Epithelial cell of prostate (primary cell): ENCODE measurements around the gene TESK1.
"Not testable (repeated sequence)": the region's sequence is repeated elsewhere in the genome, so short reads cannot be mapped to it uniquely, and the experiment has no call there.

ENCODE experiments used
- DNase-seq: peaks from one replicate; pipeline ENCODE4 v3.0.0-alpha.2; 2011; ENCODE audit warnings: low read depth, low spot score
- H3K27ac ChIP-seq: fragments of 450-650 bp; 2 replicates; pipeline ENCODE4 v1.5.1; 2017; ENCODE audit warnings: mild to moderate bottlenecking

TESK1 gene

DNA sequence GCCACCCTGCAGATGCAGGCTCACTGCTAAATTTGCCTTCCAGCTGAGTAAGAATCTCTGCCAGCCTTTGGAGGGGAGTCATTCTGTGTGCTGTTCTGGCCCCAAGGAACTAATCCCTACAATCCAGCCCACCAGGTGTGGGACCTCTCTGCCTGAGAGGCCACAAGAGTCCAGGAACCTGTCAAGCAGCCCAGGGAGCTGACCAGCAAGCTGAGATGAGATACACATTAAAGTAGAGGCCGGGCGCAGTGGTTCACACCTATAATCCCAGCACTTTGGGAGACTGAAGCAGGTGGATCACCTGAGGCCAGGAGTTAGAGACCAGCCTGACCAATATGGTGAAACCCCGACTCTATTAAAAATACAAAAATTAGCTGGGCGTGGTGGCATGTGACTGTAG, 7.0 kb downstream of the TESK1 start:
- not testable (repeated sequence) for H3K27ac ChIP-seq, DNase-seq

DNA sequence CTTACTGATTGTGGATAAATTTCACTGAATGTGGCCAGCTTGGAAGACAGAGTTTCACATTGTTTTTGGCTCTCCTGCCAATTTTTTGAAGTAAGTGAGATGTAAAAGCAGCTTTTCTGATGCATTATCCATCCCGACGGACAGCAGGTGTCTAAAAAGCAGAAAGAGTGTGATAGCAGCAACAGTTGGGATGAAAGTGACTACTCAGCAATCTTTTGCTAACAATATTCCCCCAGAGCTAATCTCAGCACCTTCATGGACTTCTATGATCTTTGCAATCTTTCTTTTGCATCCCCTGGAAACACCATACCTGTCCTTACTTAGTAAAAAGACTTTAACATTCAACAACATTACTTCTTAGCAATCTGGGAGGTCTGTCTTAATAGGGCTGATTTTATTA, 7.8 kb downstream of the TESK1 start:
- no peak overlapping the region for H3K27ac ChIP-seq
- DNase-seq: no peak

DNA sequence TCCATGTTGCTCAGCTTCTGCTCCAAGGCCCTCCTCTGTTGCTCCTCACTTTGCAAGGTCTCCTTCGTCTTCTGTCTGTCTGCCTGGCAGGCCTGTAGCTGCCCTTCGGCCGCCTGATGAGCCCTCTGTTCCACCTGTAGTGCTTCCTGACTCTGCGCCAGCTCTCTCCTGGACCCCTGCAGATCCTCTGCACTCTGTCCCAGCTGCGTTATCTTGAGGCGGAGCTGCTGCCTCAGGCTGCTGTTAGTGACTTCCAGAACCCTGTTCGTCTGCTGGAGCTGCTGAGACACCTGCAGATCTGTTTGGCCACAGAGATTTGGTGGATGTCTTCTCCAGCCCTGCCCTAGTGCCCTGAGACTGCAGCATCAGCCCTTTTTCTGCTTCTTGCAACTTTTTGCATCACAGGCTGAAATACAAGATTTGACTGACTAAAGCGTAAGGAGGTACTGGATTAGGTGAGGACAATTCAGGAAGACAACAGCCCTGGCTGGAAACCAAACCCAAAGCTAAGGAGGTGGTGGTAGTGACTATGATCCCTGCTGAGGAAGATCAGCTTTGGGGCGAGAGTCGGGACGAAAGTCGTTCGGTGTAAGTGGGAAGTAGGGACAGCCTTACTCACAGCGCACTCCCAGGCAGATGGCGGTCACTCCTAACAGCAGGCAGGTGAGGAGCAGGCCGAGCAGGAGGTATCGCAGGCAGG, 11.1 kb downstream of the TESK1 start:
- DNase-seq: no peak
- H3K27ac ChIP-seq: no peak overlapping the region

DNA sequence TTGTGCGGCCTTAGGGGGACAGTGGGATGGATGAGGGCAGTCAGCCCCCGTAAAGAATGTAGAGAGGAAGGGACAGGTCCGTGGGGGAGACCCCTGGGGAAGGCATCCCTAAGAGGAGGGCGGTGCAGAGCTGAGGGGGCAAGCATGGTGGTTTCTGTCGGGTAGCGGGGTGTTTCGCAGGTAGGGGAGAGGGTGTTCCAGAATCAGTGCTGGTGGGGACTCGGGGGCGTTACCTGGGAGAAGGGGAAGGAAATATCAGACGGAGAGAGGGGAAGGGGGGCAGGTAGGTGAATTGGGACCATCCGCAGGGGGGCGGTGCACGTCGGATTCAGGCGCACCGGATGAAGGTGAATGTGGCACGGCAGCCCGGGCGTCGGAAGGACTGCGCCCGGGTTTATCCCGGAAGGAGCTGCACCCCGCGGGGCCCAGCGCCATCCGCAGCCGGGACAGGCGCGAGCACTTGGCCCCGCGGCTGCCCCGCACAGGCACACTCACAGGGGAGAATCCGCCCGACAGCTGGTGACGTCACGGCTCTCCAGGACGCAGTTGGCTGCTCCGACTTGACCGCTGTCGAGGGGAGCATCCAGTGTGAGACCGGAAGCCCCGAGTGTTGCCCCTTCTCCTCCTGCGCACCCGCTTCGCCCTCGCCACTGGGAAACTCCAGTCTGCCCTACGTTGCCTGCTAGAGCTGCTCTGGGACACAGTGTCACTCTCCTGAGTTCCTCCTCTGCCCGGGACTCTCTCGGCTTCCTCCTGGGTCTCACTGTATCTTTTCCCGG, 11.8 kb downstream of the TESK1 start:
- DNase-seq: no peak
- no peak overlapping the region for H3K27ac ChIP-seq

DNA sequence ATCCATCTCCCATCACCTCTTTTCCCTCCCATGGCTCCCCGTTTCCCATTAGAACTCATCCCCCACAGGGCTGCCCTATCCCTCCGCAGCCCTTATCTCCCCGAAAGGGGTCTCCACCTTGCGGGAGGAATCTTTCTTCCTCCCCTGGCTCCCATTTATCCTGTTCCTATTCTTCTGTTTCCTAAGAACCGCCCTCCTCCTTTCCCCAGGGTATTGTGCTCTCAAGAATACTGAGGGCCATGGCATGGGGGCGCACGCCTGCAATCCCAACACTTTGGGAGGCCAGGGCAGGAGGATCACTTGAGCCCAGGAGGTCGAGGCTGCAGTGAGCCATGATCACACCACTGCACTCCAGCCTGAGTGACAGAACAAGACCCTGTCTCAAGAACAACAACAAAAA, 12.5 kb downstream of the TESK1 start:
- no peak for DNase-seq
- no peak overlapping the region for H3K27ac ChIP-seq

DNA sequence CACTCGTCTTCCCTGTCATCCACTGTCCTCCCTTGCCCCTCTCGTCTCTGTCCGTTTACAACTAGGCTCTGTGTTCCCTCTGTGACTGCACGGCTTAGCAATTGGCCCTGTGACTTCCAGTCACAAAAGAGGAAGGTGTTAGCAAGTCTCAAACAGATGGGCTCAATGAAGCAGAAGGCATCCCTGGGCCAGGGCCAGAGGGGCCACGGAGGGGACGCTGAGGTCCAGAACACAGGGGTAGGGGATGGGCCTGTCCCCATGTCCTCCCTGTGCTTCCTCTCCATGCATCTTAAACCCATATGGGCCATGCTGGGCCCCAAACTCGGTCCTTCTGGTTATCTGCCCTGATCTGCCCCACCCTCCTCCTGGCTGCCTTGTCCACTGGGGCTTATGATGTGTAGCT, 13.3 kb downstream of the TESK1 start, which contains the start of gene CD72:
Gene CD72, minus strand, starts transcription at position 89 of the 403 bp plus-strand sequence. CDS start 110 bp downstream, outside the sequence.
- no peak for DNase-seq
- no peak within 1 kb of the TSS for H3K27ac ChIP-seq

DNA sequence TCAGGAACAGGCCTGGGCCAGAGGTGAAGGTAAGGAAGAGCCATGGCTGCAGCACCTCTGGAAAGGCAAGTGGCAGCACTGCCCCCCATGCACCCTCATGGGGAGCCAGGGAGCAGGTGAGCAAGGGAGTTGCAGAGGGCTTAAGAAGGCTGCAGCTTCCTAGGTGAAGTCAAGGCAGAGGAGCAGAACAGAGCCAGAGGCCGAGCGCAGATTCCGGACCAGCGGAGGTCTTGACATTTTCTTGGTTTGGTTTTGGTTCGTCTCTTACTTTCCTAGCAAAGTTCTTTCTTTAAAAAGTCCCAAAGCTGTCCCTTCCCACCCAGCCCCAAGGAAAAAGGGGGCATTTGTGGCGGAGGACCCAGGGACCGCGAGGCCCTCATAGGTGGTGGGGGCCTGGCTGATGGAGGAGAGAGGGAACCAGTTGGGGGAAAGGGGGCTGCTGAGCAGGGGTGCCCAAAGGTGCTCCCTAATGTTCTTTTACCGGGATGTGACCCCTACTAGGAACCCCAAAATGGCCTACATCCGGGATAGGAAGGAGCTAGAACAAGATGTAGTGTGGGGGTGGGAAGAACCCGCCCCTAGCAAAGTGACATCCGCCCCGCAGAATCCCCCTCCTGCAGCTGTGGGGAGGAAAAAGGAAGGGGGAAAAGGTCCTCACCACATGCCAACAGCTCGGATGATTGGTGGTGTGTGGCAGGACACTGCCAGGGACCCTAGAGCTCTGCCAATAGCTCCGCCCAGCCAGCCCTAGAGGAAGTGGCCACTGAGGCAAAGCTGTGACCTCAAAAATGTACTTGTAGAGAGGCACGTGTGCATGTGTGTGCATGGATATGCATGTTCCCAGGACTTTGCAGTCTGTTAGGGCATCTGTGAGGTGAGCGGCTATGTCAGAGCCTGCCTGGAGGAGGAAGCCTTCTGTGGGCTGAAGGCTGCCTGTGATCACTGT, 14.1 kb downstream of the TESK1 start:
- no peak overlapping the region for H3K27ac ChIP-seq
- DNase-seq: no peak

DNA sequence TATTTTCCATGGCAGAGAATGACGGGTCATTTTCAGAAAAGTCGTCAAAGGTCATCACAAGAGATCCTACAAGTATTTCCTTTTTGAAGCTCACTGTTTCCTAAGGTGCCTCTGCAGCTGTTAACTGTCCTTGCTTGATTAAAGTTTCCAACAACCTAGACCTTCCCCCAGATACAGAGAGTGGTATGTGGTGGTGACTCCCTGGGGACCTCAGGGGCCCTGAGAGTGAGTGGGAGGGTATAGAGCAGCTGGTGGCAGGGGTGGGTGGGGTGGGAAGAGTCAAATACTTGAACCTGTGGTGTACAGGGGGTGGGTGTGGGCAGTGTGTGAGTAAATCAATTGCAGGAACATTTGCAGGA, 14.7 kb downstream of the TESK1 start:
- no peak for DNase-seq
- H3K27ac ChIP-seq: no peak overlapping the region

DNA sequence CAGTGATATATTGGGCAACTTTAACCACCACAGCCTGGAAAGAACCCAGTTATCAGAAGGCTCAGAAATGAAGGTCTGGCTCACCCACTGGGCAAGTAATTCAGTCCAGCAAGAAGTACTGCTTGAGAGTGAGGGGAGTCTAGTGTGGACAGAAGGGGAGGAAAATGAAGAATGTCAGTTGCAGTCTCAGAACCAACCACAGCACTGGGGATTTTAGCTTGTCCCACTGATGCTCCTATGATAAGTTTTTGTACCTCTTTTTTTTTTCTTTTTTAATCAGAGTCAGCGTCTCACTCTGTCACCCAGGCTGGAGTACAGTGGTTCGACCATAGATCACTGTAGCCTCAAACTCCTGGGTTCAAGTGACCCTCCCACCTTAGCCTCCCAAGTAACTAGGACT, 22.5 kb downstream of the TESK1 start:
- DNase-seq: no peak
- H3K27ac ChIP-seq: no peak overlapping the region

DNA sequence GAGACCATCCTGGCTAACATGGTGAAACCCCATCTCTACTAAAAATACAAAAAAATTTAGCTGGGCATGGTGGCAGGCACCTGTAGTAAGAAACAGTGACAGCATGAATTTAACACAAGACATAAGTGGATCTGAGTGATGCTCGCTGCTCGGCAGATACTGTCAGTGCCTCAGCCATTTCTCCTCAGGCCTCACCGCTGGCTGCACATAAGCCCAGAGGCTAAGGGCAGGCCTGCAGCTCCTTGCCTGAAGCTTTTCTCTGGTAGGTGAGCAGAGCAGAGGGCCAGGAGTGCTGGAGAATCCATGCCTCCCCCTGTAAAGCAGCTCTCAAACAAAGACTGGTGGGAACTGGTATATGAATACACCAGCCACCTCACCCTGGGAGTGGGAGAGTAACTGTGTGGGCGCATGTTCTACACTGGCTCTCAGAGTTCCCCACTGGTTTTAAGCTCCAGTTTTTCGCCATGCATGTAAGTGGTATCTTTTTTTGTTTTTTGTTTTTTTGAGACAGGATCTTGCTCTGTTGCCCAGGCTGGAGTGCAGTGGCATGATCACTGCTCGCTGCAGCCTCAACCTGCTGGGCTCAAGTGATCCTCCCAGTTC, 23.4 kb downstream of the TESK1 start:
- no peak overlapping the region for H3K27ac ChIP-seq

DNA sequence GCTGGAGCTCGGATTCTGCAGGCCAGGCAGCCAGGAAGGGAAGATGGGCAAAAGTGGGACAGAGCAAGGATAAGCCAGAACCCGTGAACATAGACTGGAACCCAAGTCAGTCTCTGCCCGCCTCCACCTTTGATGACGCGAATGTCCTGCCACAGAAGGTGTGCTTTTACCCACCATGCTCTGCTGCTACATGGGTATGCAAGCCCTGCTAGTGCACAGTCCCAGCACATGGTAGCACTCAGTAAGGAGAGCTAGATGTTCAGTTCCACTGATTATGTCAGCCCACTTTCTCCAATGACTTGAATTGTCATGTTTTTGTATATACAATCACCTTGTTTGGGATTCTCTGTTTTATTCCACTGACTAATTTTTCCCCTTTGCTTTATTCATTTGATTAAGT, 24.5 kb downstream of the TESK1 start:
- H3K27ac ChIP-seq: no peak overlapping the region

More for the DNA sequence above, 23.4 kb downstream of the TESK1 start:
- DNase-seq: no peak

DNA sequence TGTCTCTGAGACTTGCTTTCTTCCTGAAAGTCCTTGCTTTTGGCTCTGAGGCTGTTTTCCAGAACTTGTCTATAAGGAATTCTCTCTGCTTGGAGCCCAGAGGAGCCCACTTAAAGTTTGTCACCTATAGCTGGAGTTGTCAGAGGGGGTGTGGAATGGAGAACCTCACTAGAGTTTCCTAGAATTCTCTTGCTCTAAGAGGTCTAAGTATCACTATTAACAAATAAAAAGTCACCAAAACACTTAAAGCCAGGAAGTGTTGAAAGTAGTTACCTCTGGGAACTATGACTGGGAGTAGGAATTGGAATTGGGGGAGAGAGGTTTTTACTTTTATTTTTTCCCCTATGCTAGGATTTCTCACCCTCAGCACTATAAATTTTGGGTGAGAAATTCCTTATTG, 30.7 kb downstream of the TESK1 start:
- no peak overlapping the region for H3K27ac ChIP-seq

More for the DNA sequence above, 24.5 kb downstream of the TESK1 start:
- no peak for DNase-seq

DNA sequence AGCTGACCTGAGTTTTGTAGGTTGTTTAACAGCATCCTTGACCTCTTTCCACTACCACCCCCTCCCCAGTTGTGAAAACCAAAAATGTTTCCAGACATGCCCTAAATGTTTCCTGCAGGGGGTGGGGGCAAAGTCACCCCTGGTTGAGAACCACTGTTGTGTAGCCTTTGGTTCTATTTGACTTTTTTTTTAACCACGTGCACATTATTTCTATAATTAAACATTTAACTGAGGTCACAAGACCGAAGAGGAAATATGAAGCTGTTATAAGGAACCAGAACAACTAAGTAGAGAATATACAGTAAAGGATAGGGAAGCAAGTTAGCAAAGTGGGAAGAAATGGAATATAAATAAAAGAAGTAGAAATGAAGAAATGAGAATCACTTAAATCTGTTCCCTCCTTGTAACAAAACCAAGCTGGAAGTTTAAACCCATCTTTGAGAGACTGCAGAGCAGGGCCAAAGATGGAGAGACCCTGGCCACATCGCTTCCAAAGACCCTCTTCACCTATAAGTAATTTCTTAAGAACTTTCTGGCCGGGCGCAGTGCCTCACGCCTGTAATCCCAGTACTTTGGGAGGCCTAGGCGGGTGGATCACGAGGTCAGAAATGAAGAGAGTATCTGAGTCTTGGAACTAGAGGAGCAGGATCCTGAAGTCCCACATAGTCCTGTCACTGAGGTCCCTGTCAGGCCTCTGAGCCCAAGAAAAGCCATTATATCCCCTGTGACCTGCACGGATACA, 31.2 kb downstream of the TESK1 start:
- DNase-seq: no peak
- no peak overlapping the region for H3K27ac ChIP-seq

More for the DNA sequence above, 30.7 kb downstream of the TESK1 start:
- no peak for DNase-seq

DNA sequence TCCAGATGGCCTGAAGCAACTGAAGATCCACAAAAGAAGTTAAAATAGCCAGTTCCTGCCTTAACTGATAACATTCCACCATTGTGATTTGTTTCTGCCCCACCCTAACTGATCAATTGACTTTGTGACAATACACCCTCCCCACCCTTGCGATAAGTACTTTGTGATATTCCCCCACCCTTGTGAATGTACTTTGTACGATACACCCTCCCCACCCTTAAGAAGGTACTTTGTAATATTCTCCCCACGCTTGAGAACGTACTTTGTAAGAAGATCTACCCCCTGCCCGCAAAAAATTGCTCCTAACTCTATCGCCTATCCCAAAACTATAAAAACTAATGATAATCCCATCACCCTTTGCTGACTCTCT, 31.8 kb downstream of the TESK1 start:
- H3K27ac ChIP-seq, DNase-seq: not testable (repeated sequence)

DNA sequence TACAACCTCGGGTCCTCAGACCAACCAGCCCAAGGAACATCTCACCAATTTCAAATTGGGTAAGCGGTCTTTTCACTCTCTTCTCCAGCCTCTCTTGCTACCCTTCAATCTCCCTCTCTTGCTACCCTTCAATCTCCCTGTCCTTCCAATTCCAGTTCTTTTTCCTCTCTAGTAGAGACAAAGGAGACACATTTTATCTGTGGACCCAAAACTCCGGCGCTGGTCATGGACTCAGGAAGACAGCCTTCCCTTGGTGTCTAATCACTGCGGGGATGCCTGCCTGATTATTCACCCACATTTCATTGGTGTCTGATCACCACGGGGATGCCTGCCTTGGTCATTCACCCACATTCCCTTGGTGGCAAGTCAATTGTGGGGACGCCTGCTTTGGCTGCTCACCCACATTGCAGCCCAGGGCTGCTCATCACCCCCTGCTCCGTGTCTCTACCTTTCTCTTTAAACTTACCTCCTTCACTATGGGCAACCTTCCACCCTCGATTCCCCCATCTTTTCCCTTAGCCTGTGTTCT, 32.4 kb downstream of the TESK1 start:
- DNase-seq, H3K27ac ChIP-seq: not testable (repeated sequence)

DNA sequence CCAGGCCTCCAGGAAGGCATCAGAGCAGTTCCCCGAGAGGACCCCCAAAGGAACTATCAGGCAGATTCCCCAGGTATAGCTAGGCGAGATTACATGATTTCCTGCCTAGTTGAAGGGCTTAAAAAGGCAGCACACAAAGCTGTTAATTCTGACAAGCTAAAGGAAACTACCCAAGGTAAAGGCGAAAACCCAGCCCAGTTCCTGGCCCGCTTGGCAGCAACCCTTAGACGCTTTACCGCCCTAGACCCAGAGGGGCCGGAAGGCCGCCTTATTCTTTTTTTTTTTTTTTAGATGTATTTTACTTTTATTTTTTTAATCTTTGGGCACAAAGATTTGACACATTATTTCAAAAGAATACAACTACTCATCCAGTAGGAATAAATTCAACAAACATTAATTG, 33.7 kb downstream of the TESK1 start:
- DNase-seq, H3K27ac ChIP-seq: not testable (repeated sequence)

DNA sequence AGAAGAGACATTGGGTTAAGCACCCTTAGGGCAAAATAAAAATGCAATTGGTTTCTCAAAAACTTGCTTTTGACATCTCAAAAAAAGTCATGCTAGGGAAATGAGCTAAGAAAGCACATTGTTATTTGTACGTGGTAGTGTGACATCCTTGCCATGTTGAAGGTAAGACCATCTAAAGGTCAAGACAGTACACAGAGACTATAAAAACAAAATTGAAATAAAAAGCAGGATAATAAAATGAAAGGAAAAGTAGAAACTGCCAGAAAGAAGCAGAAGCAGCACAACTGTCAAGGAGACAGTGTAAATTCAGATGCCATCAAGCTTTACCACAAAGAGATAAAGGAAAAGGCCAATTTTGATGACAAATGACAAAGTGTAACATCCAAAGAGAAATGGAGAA, 34.2 kb downstream of the TESK1 start:
- DNase-seq, H3K27ac ChIP-seq: not testable (repeated sequence)

DNA sequence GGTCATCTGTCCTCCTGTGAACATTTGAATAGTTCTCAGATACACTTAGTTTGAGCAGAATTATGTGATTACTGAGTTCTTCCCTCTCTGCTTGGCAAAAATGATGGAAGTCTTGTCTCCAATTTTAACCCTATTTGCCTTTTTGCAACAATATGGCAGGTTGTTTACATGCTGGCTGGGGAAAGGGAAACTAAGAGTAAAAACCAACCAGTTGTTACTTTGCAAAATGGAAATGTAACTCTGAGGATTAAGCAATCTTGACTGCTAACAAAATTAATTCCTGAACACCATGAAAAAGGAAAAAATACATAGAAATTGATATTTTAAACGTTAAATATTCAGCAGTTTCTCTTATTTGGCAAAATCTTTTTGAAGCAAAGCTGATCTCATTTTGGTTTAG, 34.6 kb downstream of the TESK1 start:
- no peak for DNase-seq
- H3K27ac ChIP-seq: no peak overlapping the region

DNA sequence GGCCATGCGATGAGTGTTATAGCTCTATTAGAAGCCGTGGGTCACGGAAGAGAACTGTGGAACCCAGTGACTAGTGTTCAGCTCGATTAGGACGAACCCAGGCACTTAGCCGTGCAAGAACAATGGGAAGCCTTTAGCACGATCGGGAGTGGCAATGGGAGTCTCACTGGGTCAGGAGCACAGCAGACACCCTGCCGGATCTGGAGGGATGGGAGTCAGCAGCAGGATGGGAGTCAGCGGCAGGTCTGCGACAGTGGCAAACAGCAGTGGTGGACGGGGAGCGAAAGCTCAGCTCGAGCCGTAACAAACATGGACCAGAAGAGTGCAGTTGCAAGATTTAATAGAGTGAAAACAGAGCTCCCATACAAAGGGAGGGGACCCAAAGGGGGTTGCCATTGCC, 35.4 kb downstream of the TESK1 start:
- not testable (repeated sequence) for H3K27ac ChIP-seq, DNase-seq
